ENCODE measurements around the gene EXOC3L2. TPM values are rescaled to one million over a fixed set of nuclear protein-coding genes. Genes with fewer than 3 reads are reported as not detected.

Gene EXOC3L2
- polyA plus RNA-seq, 1 experiment, result 0.04 TPM

DNA sequence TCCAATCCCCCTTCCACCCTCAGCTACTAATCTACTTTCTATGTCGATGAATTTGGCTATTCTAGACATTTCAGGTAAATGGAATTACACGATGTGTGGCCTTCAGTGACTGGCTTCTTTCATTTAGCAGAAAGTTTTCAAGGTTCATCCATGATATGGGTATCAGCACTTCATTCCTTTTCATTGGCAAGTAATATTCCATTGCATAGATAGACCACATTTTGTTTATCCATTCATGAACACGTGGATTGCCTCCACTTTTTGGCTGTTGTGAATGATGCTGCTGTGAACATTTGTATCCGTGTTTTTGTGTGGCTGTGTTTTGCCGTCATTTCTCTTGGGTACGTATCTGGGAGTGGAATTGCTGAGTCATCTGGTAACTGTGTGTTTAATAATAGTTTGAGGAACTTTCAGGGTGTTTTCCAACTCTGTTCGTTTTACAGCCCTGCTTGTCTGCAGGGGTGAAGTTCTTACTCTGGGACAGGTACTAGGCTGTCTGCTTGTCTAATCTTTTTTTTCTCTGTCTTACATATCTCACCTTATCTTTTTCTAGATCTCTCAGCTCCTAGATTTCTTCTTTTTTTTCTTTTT is 38.3 kb upstream of the EXOC3L2 start:
- ChIA-PET CTCF (no interaction called here), POLR2A (no interaction called here)
- Histone ChIP-seq H3K4me3 (ENCODE audit: low read depth, low read length) (no peak overlapping the region), H3K36me3 (ENCODE audit: control insufficient read depth, insufficient read depth, low read length) (peaks cover 15% of the 10 kb centered on the region; the same call in 1 of the 2 replicates), H3K27me3 (ENCODE audit: control insufficient read depth, insufficient read depth, low read length) (no peaks in the 10 kb centered on the region)
- DNase-seq (ENCODE audit: low read depth), result no peak
- TF ChIP-seq, protein P1, sequence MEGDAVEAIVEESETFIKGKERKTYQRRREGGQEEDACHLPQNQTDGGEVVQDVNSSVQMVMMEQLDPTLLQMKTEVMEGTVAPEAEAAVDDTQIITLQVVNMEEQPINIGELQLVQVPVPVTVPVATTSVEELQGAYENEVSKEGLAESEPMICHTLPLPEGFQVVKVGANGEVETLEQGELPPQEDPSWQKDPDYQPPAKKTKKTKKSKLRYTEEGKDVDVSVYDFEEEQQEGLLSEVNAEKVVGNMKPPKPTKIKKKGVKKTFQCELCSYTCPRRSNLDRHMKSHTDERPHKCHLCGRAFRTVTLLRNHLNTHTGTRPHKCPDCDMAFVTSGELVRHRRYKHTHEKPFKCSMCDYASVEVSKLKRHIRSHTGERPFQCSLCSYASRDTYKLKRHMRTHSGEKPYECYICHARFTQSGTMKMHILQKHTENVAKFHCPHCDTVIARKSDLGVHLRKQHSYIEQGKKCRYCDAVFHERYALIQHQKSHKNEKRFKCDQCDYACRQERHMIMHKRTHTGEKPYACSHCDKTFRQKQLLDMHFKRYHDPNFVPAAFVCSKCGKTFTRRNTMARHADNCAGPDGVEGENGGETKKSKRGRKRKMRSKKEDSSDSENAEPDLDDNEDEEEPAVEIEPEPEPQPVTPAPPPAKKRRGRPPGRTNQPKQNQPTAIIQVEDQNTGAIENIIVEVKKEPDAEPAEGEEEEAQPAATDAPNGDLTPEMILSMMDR (IDR thresholded peaks at IDR 0.05; ENCODE audit: insufficient read depth, low read depth, low read length), result no peak

DNA sequence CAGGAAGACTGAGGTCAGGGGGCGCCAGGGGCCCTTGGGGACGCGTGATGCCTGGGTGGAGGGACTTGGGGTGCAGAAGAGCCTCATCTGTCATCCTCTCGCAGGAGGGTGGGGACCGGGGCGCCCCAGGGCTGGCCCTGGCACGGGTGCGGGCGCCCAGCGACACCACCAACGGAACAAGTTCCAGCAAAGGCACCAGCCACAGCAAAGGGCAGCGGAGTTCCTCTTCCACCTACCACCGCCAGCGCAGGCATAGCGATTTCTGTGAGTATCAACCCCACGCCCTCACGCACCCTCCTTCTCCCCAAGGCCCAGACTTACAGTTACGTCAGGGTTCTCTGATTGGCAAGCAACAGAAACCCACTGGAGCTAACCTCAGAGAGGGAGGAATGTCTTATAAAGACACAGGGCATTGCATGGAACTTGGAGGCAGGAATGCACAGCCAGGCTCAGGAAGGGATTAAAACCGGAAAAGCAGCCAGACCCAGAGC is 35.3 kb upstream of the EXOC3L2 start:
- TF ChIP-seq, protein P1 (IDR thresholded peaks at IDR 0.05; ENCODE audit: insufficient read depth, low read depth, low read length), result no peak
- no peak for DNase-seq (ENCODE audit: low read depth)
- H3K36me3 ChIP-seq (ENCODE audit: control insufficient read depth, insufficient read depth, low read length), result peaks cover 18% of the 10 kb centered on the region
- ChIA-PET POLR2A (no interaction called here), CTCF (no interaction called here)
- no peaks in the 10 kb centered on the region for H3K27me3 ChIP-seq (ENCODE audit: control insufficient read depth, insufficient read depth, low read length)
- no peak overlapping the region for H3K4me3 ChIP-seq (ENCODE audit: low read depth, low read length)

DNA sequence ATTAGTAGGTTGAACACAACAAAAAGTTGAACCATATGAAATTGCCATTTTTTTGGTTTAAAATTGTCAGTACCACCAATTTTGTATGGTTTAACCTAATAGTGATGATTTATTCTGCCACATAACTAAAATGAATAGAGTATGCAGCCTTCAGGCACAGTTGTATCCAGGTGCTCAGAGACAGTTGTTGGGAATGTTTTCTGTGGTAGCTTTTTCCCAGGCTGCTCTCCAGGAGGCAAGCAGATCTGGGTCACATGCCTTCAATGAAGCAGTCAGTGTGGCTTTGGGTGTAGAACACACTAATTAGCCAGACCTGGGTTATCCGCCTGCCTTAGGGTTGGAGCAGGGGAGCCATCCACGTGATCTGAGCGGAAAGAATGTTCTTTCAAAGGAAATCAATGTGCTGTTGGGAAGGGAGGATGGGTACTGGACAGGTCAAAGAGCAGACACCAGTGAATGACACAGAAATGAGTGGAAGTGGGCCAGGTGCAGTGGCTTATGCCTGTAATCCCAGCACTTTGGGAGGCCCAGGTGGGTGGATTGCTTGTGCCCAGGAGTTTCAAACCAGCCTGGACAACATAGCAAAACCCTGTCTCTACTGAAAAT is 34.5 kb upstream of the EXOC3L2 start:
- POLR2A ChIA-PET, result no interaction called here
- Histone ChIP-seq H3K4me3 (ENCODE audit: low read depth, low read length) (no peak overlapping the region), H3K36me3 (ENCODE audit: control insufficient read depth, insufficient read depth, low read length) (peaks cover 18% of the 10 kb centered on the region), H3K27me3 (ENCODE audit: control insufficient read depth, insufficient read depth, low read length) (no peaks in the 10 kb centered on the region)
- DNase-seq (ENCODE audit: low read depth), result no peak
- TF ChIP-seq, protein P1 (IDR thresholded peaks at IDR 0.05; ENCODE audit: insufficient read depth, low read depth, low read length), result no peak
- CTCF ChIA-PET, result no interaction called here

DNA sequence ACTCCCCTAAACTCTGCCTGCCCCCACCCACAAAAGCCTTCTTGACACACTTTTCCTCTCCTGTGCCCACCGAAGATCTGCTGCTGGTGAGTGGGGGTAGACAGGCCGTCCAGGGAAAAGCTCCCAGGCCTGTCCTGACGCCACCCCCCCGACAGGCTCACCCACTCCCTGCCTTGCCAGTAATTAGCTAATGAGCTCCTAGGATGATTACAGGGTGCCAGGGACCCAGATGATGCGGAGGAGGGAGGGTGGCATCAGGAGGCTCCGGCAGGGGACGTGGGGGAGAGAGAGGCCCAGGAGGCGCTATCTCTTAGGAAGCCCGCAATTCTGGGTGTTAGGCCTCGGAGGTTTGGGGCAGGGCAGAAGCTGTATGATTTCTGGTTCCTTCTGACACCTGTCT is 32.9 kb upstream of the EXOC3L2 start:
- H3K27me3 ChIP-seq (ENCODE audit: control insufficient read depth, insufficient read depth, low read length), result no peaks in the 10 kb centered on the region
- peaks cover 22% of the 10 kb centered on the region for H3K36me3 ChIP-seq (ENCODE audit: control insufficient read depth, insufficient read depth, low read length)
- ChIA-PET CTCF (interaction anchor here (0.7 kb wide), 1 partner anchor 18 kb away, joined by 3 read pairs; no protein-coding TSS in a partner anchor), POLR2A (no interaction called here)
- no peak overlapping the region for H3K4me3 ChIP-seq (ENCODE audit: low read depth, low read length)
- DNase-seq (ENCODE audit: low read depth), result no peak
- TF ChIP-seq, protein P1 (IDR thresholded peaks at IDR 0.05; ENCODE audit: insufficient read depth, low read depth, low read length), result no peak

DNA sequence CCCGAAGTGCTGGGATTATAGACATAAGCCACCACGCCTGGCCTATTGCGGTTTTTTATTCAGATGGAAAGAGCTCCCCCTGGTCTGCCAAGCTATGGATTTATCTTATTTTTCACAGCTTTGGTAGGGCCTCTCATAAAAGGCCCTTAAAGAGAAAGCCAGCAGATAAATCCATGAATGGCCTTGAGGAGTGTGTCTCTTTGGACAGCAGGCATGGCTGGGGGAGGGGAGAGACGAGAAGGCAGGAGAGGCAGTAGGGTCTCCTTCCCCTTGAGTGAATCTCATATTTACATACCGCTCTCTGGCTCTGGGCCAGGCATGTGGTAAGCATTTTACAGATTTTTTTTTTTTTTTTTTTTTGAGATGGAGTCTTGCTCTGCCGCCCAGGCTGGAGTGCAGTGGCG is 31.1 kb upstream of the EXOC3L2 start:
- ChIA-PET POLR2A (no interaction called here), CTCF (interaction anchor here (0.7 to 1.0 kb wide), 2 partner anchors 12 to 322 kb away, joined by 3 to 4 read pairs; no protein-coding TSS in a partner anchor)
- no peak for DNase-seq (ENCODE audit: low read depth)
- TF ChIP-seq, protein P1 (IDR thresholded peaks at IDR 0.05; ENCODE audit: insufficient read depth, low read depth, low read length), result no peak
- H3K4me3 ChIP-seq (ENCODE audit: low read depth, low read length), result no peak overlapping the region
- H3K27me3 ChIP-seq (ENCODE audit: control insufficient read depth, insufficient read depth, low read length), result no peaks in the 10 kb centered on the region
- H3K36me3 ChIP-seq (ENCODE audit: control insufficient read depth, insufficient read depth, low read length), result peaks cover 26% of the 10 kb centered on the region
